Measurements from ENCODE around the gene PARD3B. TPM values are rescaled to one million over a fixed set of nuclear protein-coding genes. Genes with fewer than 3 reads are reported as not detected.

Gene PARD3B
- total RNA-seq, 1 experiment from 2014 or later = 6.4 TPM

GRCh38 chr2:205640716-205641115 lies 1095.4 kb downstream of the PARD3B start:
- peaks cover 2 to 9% (median 2%) of the 10 kb centered on the region in 3 experiments; a peak in 5 of 7 replicates for H3K36me3 Mint-ChIP-seq (ENCODE audit: insufficient read depth in 1 of 3, low read depth in 3 of 3)
- DNase-seq = no peak
- no peak overlapping the region for H3K9ac ChIP-seq (ENCODE audit: extremely low read depth, insufficient read length, low read length)
- H3K27ac ChIP-seq (ENCODE audit: insufficient read length, low read depth, low read length) = no peak overlapping the region
- H3K79me2 ChIP-seq (ENCODE audit: insufficient read depth, low read length) = no peaks in the 10 kb centered on the region
- no peaks in the 10 kb centered on the region for H3K4me1 ChIP-seq (ENCODE audit: insufficient read depth, low read length)
- no peaks in the 10 kb centered on the region for H3K27me3 ChIP-seq (ENCODE audit: insufficient read depth, low read length)
- TF ChIP-seq, protein P1, sequence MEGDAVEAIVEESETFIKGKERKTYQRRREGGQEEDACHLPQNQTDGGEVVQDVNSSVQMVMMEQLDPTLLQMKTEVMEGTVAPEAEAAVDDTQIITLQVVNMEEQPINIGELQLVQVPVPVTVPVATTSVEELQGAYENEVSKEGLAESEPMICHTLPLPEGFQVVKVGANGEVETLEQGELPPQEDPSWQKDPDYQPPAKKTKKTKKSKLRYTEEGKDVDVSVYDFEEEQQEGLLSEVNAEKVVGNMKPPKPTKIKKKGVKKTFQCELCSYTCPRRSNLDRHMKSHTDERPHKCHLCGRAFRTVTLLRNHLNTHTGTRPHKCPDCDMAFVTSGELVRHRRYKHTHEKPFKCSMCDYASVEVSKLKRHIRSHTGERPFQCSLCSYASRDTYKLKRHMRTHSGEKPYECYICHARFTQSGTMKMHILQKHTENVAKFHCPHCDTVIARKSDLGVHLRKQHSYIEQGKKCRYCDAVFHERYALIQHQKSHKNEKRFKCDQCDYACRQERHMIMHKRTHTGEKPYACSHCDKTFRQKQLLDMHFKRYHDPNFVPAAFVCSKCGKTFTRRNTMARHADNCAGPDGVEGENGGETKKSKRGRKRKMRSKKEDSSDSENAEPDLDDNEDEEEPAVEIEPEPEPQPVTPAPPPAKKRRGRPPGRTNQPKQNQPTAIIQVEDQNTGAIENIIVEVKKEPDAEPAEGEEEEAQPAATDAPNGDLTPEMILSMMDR (conservative IDR thresholded peaks at IDR 0.05) = no peak
- H3K4me3 Mint-ChIP-seq = no peak overlapping the region
- H2BK15ac ChIP-seq (ENCODE audit: low read depth, low read length) = no peak overlapping the region
- no peaks in the 10 kb centered on the region for H4K20me1 ChIP-seq (ENCODE audit: control insufficient read depth, insufficient read depth, insufficient read length)
- H2BK120ac ChIP-seq (ENCODE audit: low read depth, low read length, poor library complexity, severe bottlenecking) = no peak overlapping the region
- no peak overlapping the region for H3K4me2 ChIP-seq (ENCODE audit: insufficient read depth, insufficient read length, low read length)
- no peak overlapping the region for H2BK5ac ChIP-seq (ENCODE audit: insufficient read length, low read length)
- H3K9me3 ChIP-seq (ENCODE audit: control insufficient read depth, low read depth, low read length) = no peaks in the 10 kb centered on the region
- H3K9me3 Mint-ChIP-seq = peaks cover 2 to 4% of the 10 kb centered on the region in 2 experiments; a peak in 4 of 5 replicates
- H3K79me1 ChIP-seq (ENCODE audit: insufficient read depth, low read depth, low read length, poor library complexity, severe bottlenecking) = no peaks in the 10 kb centered on the region
- H3K56ac ChIP-seq (ENCODE audit: insufficient read length, low read depth, low read length) = no peak overlapping the region
- H3K23ac ChIP-seq (ENCODE audit: insufficient read length, low read depth, low read length) = no peak overlapping the region
- H3K23me2 ChIP-seq (ENCODE audit: insufficient read length, low read depth, low read length, poor library complexity, severe bottlenecking) = no peaks in the 10 kb centered on the region
- no peaks in the 10 kb centered on the region; the same call in 1 of the 2 replicates for H3K27me3 Mint-ChIP-seq (ENCODE audit: low read depth)
- H2BK20ac ChIP-seq (ENCODE audit: low read depth, low read length, poor library complexity, severe bottlenecking) = no peak overlapping the region
- no peak overlapping the region for H4K5ac ChIP-seq (ENCODE audit: insufficient read length, low read depth, low read length)
- no peak overlapping the region for H4K91ac ChIP-seq (ENCODE audit: insufficient read length, low read depth, low read length)
- H2AK5ac ChIP-seq (ENCODE audit: insufficient read length, low read length) = no peak overlapping the region
- H3K4me1 Mint-ChIP-seq = peaks cover 34 to 40% of the 10 kb centered on the region in 2 experiments
- H3K27ac Mint-ChIP-seq = 0 out of 7 replicates have a peak overlapping the region, but pooled peaks of 1 of the 3 experiments have one; percentile 14
- no peak overlapping the region for H2AFZ ChIP-seq (ENCODE audit: low read length)
- no peak overlapping the region for H3K14ac ChIP-seq (ENCODE audit: insufficient read depth, low read length)
- no peak overlapping the region for H3T11ph ChIP-seq (ENCODE audit: low read length)
- H3K18ac ChIP-seq (ENCODE audit: insufficient read length, low read depth, low read length) = no peak overlapping the region
- no peak overlapping the region for H4K8ac ChIP-seq (replicated peaks; ENCODE audit: insufficient read length, low read depth, low read length)
- H2BK12ac ChIP-seq (ENCODE audit: insufficient read length, low read depth, low read length) = no peak overlapping the region
- WGBS (ENCODE audit: extremely low coverage, insufficient read length, low lambda C conversion rate) = no CpG with 5 or more reads among the region's 4 CpGs
- H3K4ac ChIP-seq (ENCODE audit: low read depth, low read length) = no peak overlapping the region

All from H9 (cell line).